Activated CD8-positive, alpha-beta memory T cell treated with anti-CD3 and anti-CD28 coated beads, Interleukin-2, amount 50 U/mL, for 24 hours (primary cell): Measurements from ENCODE around the gene ORM2.
"Not testable (repeated sequence)": the region's sequence is repeated elsewhere in the genome, so short reads cannot be mapped to it uniquely, and the experiment has no call there.

Experiments
- DNase-seq: peaks from one replicate; pipeline ENCODE4 v3.0.0-alpha.2; 2020; ENCODE audit errors: extremely low read depth

Gene ORM2

GRCh38 chr9:114314881-114315722 lies 14.6 kb upstream of the ORM2 start:
- DNase-seq: no peak

GRCh38 chr9:114315723-114316363 lies 13.8 kb upstream of the ORM2 start:
- no peak for DNase-seq

DNA sequence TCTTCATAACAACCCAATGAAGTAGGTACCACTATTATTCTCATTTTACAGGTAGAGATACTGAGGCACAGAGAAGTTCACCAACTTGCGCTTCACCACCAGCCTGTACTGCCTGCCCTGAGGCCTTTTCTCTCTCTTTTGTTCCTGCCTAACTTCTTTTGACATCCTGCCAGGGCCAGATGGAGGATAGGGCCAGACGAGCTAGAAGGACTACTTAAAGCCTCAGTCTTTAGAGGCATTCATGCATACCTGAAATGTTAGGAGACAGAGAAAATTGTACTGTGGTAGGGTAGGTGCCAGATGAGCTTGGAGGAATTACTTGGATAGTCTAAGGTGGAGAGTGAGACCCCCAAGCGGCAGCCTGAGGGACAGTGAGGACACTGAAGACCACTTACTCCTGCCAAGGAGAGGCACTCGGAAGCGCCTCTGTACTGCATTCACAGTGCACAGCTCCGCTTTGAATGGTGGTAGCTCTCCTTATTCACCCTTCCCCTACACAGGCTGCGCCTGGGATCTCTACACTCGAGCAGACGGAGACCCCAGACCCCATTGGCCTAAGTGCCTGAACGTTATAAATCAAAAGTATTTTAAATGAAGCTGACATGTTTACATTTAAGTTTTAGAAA lies 13.0 kb upstream of the ORM2 start:
- DNase-seq: no peak

DNA sequence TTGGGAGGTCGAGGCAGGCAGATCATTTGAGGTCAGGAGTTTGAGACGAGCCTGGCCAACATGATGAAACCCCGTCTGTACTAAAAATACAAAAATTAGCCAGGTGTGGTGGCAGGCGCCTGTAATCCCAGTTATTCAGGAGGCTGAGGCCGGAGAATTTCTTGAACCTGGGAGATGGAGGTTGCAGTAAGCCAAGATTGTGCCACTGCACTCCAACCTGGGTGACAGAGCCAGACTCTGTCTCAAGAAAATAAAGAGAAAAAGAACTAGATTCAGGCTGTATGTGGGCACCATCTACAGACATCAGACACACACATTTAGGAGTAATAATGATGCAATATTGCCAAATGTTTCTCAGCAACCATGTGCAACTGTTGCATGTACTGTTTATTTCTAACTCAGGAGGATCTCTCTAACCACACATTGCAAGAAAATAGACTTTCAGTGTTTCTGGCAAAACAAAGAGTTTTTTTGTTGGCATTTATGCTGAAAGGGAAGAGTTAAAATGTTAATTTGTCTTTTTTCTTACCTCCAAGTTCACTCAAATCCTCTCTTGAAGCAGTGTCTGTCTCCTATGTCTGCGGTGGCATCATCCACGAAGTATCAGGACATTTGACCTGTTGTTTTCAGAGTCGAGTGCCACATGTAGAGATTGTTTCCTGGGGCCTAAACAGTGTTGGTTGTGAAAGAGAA lies 11.9 kb upstream of the ORM2 start:
- no peak for DNase-seq

GRCh38 chr9:114318416-114318815 lies 11.3 kb upstream of the ORM2 start:
- no peak for DNase-seq

DNA sequence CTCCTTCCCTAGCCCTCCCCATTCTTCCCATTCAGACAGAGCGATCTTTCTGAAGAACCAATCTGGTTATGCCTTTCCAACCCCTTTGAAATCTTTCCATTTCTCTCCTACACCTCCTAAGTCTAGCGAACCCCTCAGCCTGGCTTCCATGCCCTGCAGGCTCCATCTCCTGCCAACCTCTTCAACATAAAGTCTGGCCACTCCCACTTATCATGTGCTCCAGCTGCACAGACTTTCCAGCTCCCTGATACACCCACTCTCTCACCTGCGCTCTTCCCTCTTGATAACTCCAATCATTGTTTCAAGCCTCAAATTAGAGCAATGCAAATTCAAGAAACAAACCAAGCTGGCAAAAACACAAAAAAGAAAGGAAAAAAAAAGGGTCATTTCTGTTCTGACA lies 10.5 kb upstream of the ORM2 start:
- DNase-seq: no peak

DNA sequence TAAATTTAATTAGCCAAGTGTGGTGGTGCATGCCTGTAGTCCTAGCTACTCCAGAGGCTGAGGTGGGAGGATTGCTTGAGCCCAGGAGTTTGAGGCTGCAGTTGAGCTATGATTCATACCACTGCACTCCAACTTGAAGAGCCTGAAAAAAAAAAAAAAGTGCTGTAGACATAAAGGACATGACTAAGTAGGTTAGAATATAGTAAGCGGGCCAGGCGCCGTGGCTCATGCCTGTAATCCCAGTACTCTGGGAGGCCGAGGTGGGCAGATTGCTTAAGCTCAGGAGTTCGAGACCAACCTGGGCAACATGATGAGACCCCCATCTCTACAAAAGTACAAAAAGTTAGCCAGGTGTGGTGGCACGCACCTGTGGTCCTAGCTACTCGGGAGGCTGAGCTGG lies 9.0 kb upstream of the ORM2 start:
- not testable (repeated sequence) for DNase-seq

GRCh38 chr9:114321759-114322158 lies 7.9 kb upstream of the ORM2 start:
- no peak for DNase-seq

GRCh38 chr9:114322160-114322818 lies 7.4 kb upstream of the ORM2 start:
- DNase-seq: not testable (repeated sequence)

DNA sequence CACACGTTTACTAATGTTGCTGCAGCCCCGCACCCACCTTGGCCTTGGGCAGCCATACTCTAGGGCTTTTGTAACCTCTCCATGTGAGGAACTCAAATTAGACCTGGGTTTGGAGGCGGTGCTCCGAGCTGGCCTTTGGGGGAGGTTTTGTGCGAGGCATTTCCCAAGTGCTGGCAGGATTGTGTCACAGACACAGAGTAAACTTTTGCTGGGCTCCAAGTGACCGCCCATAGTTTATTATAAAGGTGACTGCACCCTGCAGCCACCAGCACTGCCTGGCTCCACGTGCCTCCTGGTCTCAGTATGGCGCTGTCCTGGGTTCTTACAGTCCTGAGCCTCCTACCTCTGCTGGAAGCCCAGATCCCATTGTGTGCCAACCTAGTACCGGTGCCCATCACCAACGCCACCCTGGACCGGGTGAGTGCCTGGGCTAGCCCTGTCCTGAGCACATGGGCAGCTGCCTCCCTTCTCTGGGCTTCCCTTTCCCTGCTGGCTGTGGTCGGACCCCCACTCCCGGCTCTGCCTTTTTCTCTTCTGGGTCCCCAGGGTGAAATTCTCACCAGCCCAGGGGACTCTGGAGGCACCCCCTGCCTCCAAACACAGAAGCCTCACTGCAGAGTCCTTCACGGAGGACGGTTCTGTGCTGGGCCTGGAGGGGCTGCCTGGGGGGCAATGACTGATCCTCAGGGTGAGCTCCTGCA lies 6.7 kb upstream of the ORM2 start, which contains the start of gene ORM1:
Gene ORM1 (plus strand): TSS at position 268 of the 701 bp plus-strand sequence. CDS start 36 bp downstream, at position 304.
- not testable (repeated sequence) for DNase-seq

- not testable (repeated sequence) for DNase-seq
Observed at GRCh38 chr9:114323849-114324248, 5.8 kb upstream of the ORM2 start.

DNA sequence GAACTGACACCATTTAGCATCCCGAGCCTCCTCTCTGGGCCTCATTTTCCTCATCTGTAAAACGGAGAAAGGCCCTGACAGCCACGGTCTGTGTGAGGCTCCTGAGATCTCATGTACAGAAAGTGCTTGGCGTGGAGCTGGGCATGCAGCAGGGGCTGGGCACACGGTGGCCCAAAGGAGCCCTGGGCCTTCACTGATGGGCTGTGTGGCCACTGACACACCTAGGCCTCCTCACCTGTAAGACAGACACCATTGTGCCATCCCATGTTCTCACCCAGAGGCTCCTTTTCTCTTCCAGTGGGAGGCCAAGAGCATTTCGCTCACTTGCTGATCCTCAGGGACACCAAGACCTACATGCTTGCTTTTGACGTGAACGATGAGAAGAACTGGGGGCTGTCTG lies 5.2 kb upstream of the ORM2 start:
- DNase-seq: no peak

DNA sequence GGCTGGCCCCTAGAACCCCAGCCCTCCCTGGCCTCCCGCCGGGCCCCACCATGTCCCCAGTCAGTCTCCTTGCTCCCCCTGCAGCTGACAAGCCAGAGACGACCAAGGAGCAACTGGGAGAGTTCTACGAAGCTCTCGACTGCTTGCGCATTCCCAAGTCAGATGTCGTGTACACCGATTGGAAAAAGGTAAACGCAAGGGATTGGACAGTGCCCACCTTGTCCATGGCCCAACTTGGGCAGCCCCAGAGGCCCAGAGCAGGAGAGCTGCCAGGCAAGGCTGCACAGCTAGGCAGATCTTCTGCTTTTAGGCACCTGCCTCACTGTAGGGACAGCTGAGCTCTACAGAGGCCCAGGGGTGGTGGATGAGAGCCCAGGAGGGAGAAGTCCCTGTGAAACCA lies 4.7 kb upstream of the ORM2 start:
- not testable (repeated sequence) for DNase-seq

GRCh38 chr9:114325684-114326254 lies 3.9 kb upstream of the ORM2 start:
- not testable (repeated sequence) for DNase-seq

GRCh38 chr9:114327749-114328148 lies 1.9 kb upstream of the ORM2 start:
- DNase-seq: no peak

DNA sequence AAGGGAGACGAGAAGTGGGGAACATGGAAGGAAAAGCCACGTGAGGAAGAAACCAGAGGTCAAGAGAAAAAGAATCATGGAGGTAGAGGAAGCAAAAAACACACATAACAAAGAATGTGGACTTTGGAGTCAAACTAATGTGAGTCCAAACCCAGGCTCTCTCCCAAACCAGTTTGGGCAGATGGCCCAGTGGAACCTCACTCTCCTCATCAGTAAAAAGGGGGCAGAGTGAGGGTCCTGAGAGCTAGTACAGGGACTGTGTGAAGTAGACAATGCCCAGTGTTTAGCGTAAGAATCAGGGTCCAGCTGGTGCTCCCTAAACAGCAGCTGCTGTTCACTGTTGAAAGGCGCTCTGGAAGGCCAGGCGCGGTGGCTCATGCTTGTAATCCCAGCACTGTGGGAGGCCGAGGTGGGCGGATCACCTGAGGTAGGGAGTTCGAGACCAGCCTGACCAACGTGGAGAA lies 1.3 kb upstream of the ORM2 start:
- not testable (repeated sequence) for DNase-seq

GRCh38 chr9:114328937-114329624 lies 588 bp upstream of the ORM2 start:
- DNase-seq: not testable (repeated sequence)

GRCh38 chr9:114330636-114331035 lies 967 bp downstream of the ORM2 start:
- no peak for DNase-seq
